Adrenal gland (tissue), 5 donors: ENCODE measurements around the gene GAK.

ENCODE experiments used
- CTCF ChIP-seq, 6 experiments: fragments of 450-650 bp in 4 of 6; fragments of 200-600 bp in 2 of 6; sonication (generic) in 1 of 6; IDR thresholded peaks; 1 replicate in 5 of 6; 2 replicates in 1 of 6; pipeline versions ENCODE4 v1.5.1 to v1.8.0; 2016 to 2021; ENCODE audit warnings: antibody characterized with exemption in 6 of 6, mild to moderate bottlenecking in 2 of 6, moderate library complexity in 1 of 6
- POLR2A ChIP-seq, 2 donors: fragments of 450-650 bp; IDR thresholded peaks; one replicate each; pipeline ENCODE4 v1.6.1; 2017; ENCODE audit warnings: antibody characterized with exemption in 2 of 2, mild to moderate bottlenecking in 2 of 2, moderate library complexity in 1 of 2
- donor health status: DM: no; HTN: no; CAD: no.

GRCh38 chr4:859496-859895 lies 72.6 kb downstream of the GAK start:
- TF ChIP-seq POLR2A (IDR thresholded peaks at IDR 0.05) (no peak), CTCF (IDR thresholded peaks at IDR 0.05) (no peak)
